Glomerular endothelial cell (primary cell): ENCODE data around the gene LEO1. TPM values are rescaled to one million over a fixed set of nuclear protein-coding genes. Genes with fewer than 3 reads are reported as not detected.
"Not testable (repeated sequence)": the region's sequence is repeated elsewhere in the genome, so short reads cannot be mapped to it uniquely, and the experiment has no call there.

Experiments
- DNase-seq: peaks from one replicate; pipeline ENCODE4 v3.0.0-alpha.2; 2011; ENCODE audit warnings: low read depth, low spot score; ENCODE audit errors: extremely low read depth
- total RNA-seq: library from RNA; depleted of rRNA; stranded (reverse); fragments of >200 nt; gene quantifications from 2 replicates; pipeline ENCODE4 v1.2.3, GENCODE V29; 2015

Gene LEO1
- total RNA-seq, 1 donor from 2014 or later: 30.6 TPM

GRCh38 chr15:52004806-52005205, 33.2 kb upstream of the LEO1 start:
- no peak for DNase-seq

GRCh38 chr15:52003710-52004109, 32.1 kb upstream of the LEO1 start:
- no peak for DNase-seq

- not testable (repeated sequence) for DNase-seq
Observed at GRCh38 chr15:52003089-52003488, 31.5 kb upstream of the LEO1 start.

- DNase-seq: no peak
Observed at GRCh38 chr15:52002351-52002750, 30.8 kb upstream of the LEO1 start.

- no peak for DNase-seq
Observed at GRCh38 chr15:51992953-51993352, 21.4 kb upstream of the LEO1 start.

GRCh38 chr15:51991141-51991540, 19.6 kb upstream of the LEO1 start:
- DNase-seq: no peak

GRCh38 chr15:51982770-51983103, 11.2 kb upstream of the LEO1 start:
- no peak for DNase-seq

- no peak for DNase-seq
Observed at GRCh38 chr15:51982013-51982769, 10.6 kb upstream of the LEO1 start.

- no peak for DNase-seq
Observed at GRCh38 chr15:51973775-51974174, 2.2 kb upstream of the LEO1 start.

GRCh38 chr15:51973220-51973619, 1.6 kb upstream of the LEO1 start:
- DNase-seq: no peak

- DNase-seq: no peak
Observed at GRCh38 chr15:51971032-51971374, 575 bp downstream of the LEO1 start.

GRCh38 chr15:51970132-51970817, 1.3 kb downstream of the LEO1 start:
- DNase-seq: no peak

GRCh38 chr15:51969728-51970127, 1.9 kb downstream of the LEO1 start:
- DNase-seq: no peak

GRCh38 chr15:51967583-51967982, 4.0 kb downstream of the LEO1 start:
- DNase-seq: no peak

GRCh38 chr15:51966192-51966591, 5.4 kb downstream of the LEO1 start:
- DNase-seq: no peak

- no peak for DNase-seq
Observed at GRCh38 chr15:51965691-51966090, 5.9 kb downstream of the LEO1 start.

GRCh38 chr15:51955504-51955903, 16.1 kb downstream of the LEO1 start:
- DNase-seq: no peak

- no peak for DNase-seq
Observed at GRCh38 chr15:51952805-51953204, 18.8 kb downstream of the LEO1 start.

- DNase-seq: no peak
Observed at GRCh38 chr15:51947124-51947523, 24.5 kb downstream of the LEO1 start.

GRCh38 chr15:51939216-51939615, 32.4 kb downstream of the LEO1 start:
- no peak for DNase-seq

GRCh38 chr15:51938286-51938685, 33.3 kb downstream of the LEO1 start:
- DNase-seq: no peak

- no peak for DNase-seq
Observed at GRCh38 chr15:51936105-51936478, 35.5 kb downstream of the LEO1 start.
